ENCODE measurements around the gene SLC38A8. TPM values are rescaled to one million over a fixed set of nuclear protein-coding genes. Genes with fewer than 3 reads are reported as not detected.

SLC38A8 gene
- total and polyA plus RNA-seq, 11 donors = 0.29 to 25.3 (median 0.87) TPM; not detected in 3

GRCh38 chr16:84072014-84072413 is 29.4 kb upstream of the SLC38A8 start:
- DNase-seq (no peak), ATAC-seq (no peak)
- intact Hi-C loops (cut with DNase I) = loop anchor here in 1 of 10 donors (10.0 kb wide), 1 partner anchor 413 kb away; no protein-coding TSS in a partner anchor
- Histone ChIP-seq H3K4me1 (peaks cover 0 to 29% (median 6%) of the 10 kb centered on the region in 12 donors), H3K27ac (peak overlapping the region in 2 of 12 donors; percentile 24 to 41), H3K9me3 (no peaks in the 10 kb centered on the region), H3K36me3 (peaks cover 12 to 100% (median 99%) of the 10 kb centered on the region in 9 donors), H3K27me3 (no peaks in the 10 kb centered on the region), H3K4me3 (no peak overlapping the region)
- WGBS, 4 donors = 73 to 85% (median 81%) methylated on average over 10 of the region's 10 CpGs
- TF ChIP-seq POLR2A (IDR thresholded peaks at IDR 0.05) = no peak
- TF ChIP-seq CTCF (IDR thresholded peaks at IDR 0.05) = no peak

- H3K36me3 ChIP-seq = peaks cover 12 to 100% (median 99%) of the 10 kb centered on the region in 9 donors
- WGBS, 4 donors = 87 to 91% (median 88%) methylated on average over 8 of the region's 8 CpGs
Measured at GRCh38 chr16:84071121-84071520, 28.5 kb upstream of the SLC38A8 start.

GRCh38 chr16:84069540-84069939 is 26.9 kb upstream of the SLC38A8 start:
- ATAC-seq (peak in 1 of 4 donors; percentile 27), DNase-seq (no peak)
- 84 to 90% (median 87%) methylated on average over 6 of the region's 6 CpGs for WGBS, 4 donors

More at GRCh38 chr16:84071121-84071520, 28.5 kb upstream of the SLC38A8 start:
- no peak overlapping the region for H3K4me3 ChIP-seq
- no peaks in the 10 kb centered on the region for H3K27me3 ChIP-seq
- ATAC-seq (no peak), DNase-seq (no peak)
- intact Hi-C loops (cut with DNase I) = loop anchor here in 1 of 10 donors (10.0 kb wide), 1 partner anchor 414 kb away; no protein-coding TSS in a partner anchor
- peaks cover 0 to 29% (median 6%) of the 10 kb centered on the region in 12 donors for H3K4me1 ChIP-seq
- TF ChIP-seq CTCF (IDR thresholded peaks at IDR 0.05) = no peak
- no peak for TF ChIP-seq POLR2A (IDR thresholded peaks at IDR 0.05)
- no peaks in the 10 kb centered on the region for H3K9me3 ChIP-seq
- H3K27ac ChIP-seq = no peak overlapping the region

More at GRCh38 chr16:84069540-84069939, 26.9 kb upstream of the SLC38A8 start:
- Histone ChIP-seq H3K27me3 (no peaks in the 10 kb centered on the region), H3K27ac (peak overlapping the region in 1 of 12 donors; percentile 59), H3K9me3 (no peaks in the 10 kb centered on the region), H3K4me1 (peaks cover 0 to 20% (median 2%) of the 10 kb centered on the region in 12 donors), H3K4me3 (no peak overlapping the region), H3K36me3 (peaks cover 12 to 100% (median 99%) of the 10 kb centered on the region in 9 donors)
- intact Hi-C loops (cut with DNase I) = loop anchor here in 4 of 10 donors (5.0 to 10.0 kb wide), 3 partner anchors 102 to 245 kb away; partner anchors contain the start of gene NECAB2 (in 3 of the 4)
- TF ChIP-seq POLR2A (IDR thresholded peaks at IDR 0.05) (no peak), CTCF (IDR thresholded peaks at IDR 0.05) (no peak)
